ENCODE data around the gene SF1. TPM values are rescaled to one million over a fixed set of nuclear protein-coding genes. Genes with fewer than 3 reads are reported as not detected.
A peak's percentile ranks its signal among the peaks of the same experiment; 100 is the strongest.

Gene SF1
- total RNA-seq, 4 donors from 2014 or later, result 199 to 285 (median 234) TPM

- TF ChIP-seq POLR2AphosphoS5 (IDR thresholded peaks at IDR 0.05) (no peak), CTCF (IDR thresholded peaks at IDR 0.05) (no peak), POLR2A (IDR thresholded peaks at IDR 0.05; ENCODE audit: low read depth) (no peak), EP300 (IDR thresholded peaks at IDR 0.05) (no peak)
- no peaks in the 10 kb centered on the region for H3K27me3 ChIP-seq
- H3K4me1 ChIP-seq, result peaks cover 0 to 12% (median 4%) of the 10 kb centered on the region in 4 donors
- no peak for DNase-seq (ENCODE audit: extremely low spot score)
- H3K4me3 ChIP-seq, result no peak overlapping the region
- intact Hi-C loops (cut with DNase I), result loop anchor here (10.0 kb wide), 1 partner anchor 110 kb away; no protein-coding TSS in a partner anchor
- H3K27ac ChIP-seq (replicated peaks in 1 of 4), result no peak overlapping the region
- peaks cover 0 to 19% (median 13%) of the 10 kb centered on the region in 4 donors for H3K36me3 ChIP-seq
- 87% methylated on average over 12 of the region's 12 CpGs for whole genome bisulfite sequencing
- no peaks in the 10 kb centered on the region for H3K9me3 ChIP-seq
Observed at GRCh38 chr11:64784813-64785581, 6.7 kb upstream of the SF1 start.

GRCh38 chr11:64778223-64778472 lies 194 bp downstream of the SF1 start:
- Histone ChIP-seq H3K27me3 (no peaks in the 10 kb centered on the region), H3K9me3 (no peaks in the 10 kb centered on the region), H3K36me3 (peaks cover 29 to 40% (median 36%) of the 10 kb centered on the region in 4 donors), H3K4me1 (peaks cover 47 to 51% (median 50%) of the 10 kb centered on the region in 4 donors), H3K27ac (replicated peaks in 1 of 4) (peak overlapping the region; percentile 99 to 100 (median 100)), H3K4me3 (peak overlapping the region; percentile 90 to 99 (median 96))
- no peak for DNase-seq (ENCODE audit: extremely low spot score)
- intact Hi-C loops (cut with DNase I), result loop anchor here (5.0 kb wide), 1 partner anchor 36 kb away; the partner anchor contains the start of gene RASGRP2
- 0% methylated on average over 1 of the region's 28 CpGs for WGBS
- TF ChIP-seq POLR2AphosphoS5 (IDR thresholded peaks at IDR 0.05) (no peak), CTCF (IDR thresholded peaks at IDR 0.05) (no peak), POLR2A (IDR thresholded peaks at IDR 0.05; ENCODE audit: low read depth) (no peak), EP300 (IDR thresholded peaks at IDR 0.05) (no peak)

- peak overlapping the region; percentile 99 to 100 (median 100) for H3K27ac ChIP-seq (replicated peaks in 1 of 4)
- no peak for DNase-seq (ENCODE audit: extremely low spot score)
- peak overlapping the region; percentile 90 to 99 (median 96) for H3K4me3 ChIP-seq
- peaks cover 32 to 45% (median 41%) of the 10 kb centered on the region in 4 donors for H3K36me3 ChIP-seq
- TF ChIP-seq POLR2AphosphoS5 (IDR thresholded peaks at IDR 0.05) (peak; percentile 47 to 60), CTCF (IDR thresholded peaks at IDR 0.05) (no peak)
- no peaks in the 10 kb centered on the region for H3K27me3 ChIP-seq
- H3K4me1 ChIP-seq, result peaks cover 53 to 56% (median 55%) of the 10 kb centered on the region in 4 donors
- 0% methylated on average over 3 of the region's 98 CpGs for WGBS
- intact Hi-C loops (cut with DNase I), result loop anchor here (5.0 kb wide), 1 partner anchor 35 kb away; the partner anchor contains the start of gene RASGRP2
- no peaks in the 10 kb centered on the region for H3K9me3 ChIP-seq
Observed at GRCh38 chr11:64777449-64778222, 706 bp downstream of the SF1 start.

- H3K27me3 ChIP-seq, result no peaks in the 10 kb centered on the region
- peak overlapping the region; percentile 90 to 99 (median 96) for H3K4me3 ChIP-seq
- DNase-seq (ENCODE audit: extremely low spot score), result no peak
- H3K27ac ChIP-seq (replicated peaks in 1 of 4), result peak overlapping the region; percentile 99 to 100 (median 100)
- H3K36me3 ChIP-seq, result peaks cover 40 to 52% (median 48%) of the 10 kb centered on the region in 4 donors
- WGBS, result 8% methylated on average over 3 of the region's 3 CpGs
- peaks cover 60 to 64% (median 62%) of the 10 kb centered on the region in 4 donors for H3K4me1 ChIP-seq
- intact Hi-C loops (cut with DNase I), result loop anchor here (5.0 kb wide), 1 partner anchor 35 kb away; the partner anchor contains the start of gene RASGRP2
- TF ChIP-seq POLR2AphosphoS5 (IDR thresholded peaks at IDR 0.05), result no peak
- TF ChIP-seq CTCF (IDR thresholded peaks at IDR 0.05), result no peak
- no peaks in the 10 kb centered on the region for H3K9me3 ChIP-seq
Observed at GRCh38 chr11:64776875-64777274, 1.5 kb downstream of the SF1 start.

Data from esophagus muscularis mucosa (tissue), 4 donors.